Keratinocyte (primary cell): Measurements from ENCODE around the gene PLTP.

Source experiments
- CTCF ChIP-seq, 3 experiments: IDR thresholded peaks in 1 of 3; conservative IDR thresholded peaks in 1 of 3; optimal IDR thresholded peaks in 1 of 3; 2 replicates in 2 of 3; 3 replicates in 1 of 3; pipeline versions ENCODE3 to v1.5.1; 2011; ENCODE audit warnings: low read length in 3 of 3, mild to moderate bottlenecking in 3 of 3, moderate library complexity in 2 of 3, control low read depth in 1 of 3, inconsistent platforms in 1 of 3; ENCODE audit not compliant: insufficient read depth in 2 of 3; ENCODE audit errors: extremely low read depth in 1 of 3
- EZH2 ChIP-seq: IDR thresholded peaks from one replicate; pipeline ENCODE4 v1.6.1; 2012; ENCODE audit warnings: inconsistent platforms, mild to moderate bottlenecking, low read length, moderate library complexity

- TF ChIP-seq CTCF (optimal IDR thresholded peaks at IDR 0.05 in 1 of 3, IDR thresholded peaks at IDR 0.05 in 1 of 3, conservative IDR thresholded peaks at IDR 0.05 in 1 of 3; ENCODE audit: extremely low read depth in 1 of 3, insufficient read depth in 2 of 3, low read length in 3 of 3) (no peak), EZH2 (no peak)
Observed at GRCh38 chr20:45851501-45851900, 60.5 kb downstream of the PLTP start.
